H1 (cell line): ENCODE results near the gene FTL. TPM values are rescaled to one million over a fixed set of nuclear protein-coding genes. Genes with fewer than 3 reads are reported as not detected.

Experiments
- BCL11A ChIP-seq, 2 experiments: IDR thresholded peaks; one replicate each; pipeline ENCODE4 v1.6.1; 2011; ENCODE audit warnings: low read depth in 2 of 2, low read length in 2 of 2, mild to moderate bottlenecking in 2 of 2
- KDM4A ChIP-seq: IDR thresholded peaks from one replicate; pipeline ENCODE4 v1.7.1; 2012; ENCODE audit warnings: low read depth, mild to moderate bottlenecking, moderate library complexity, low read length, inconsistent platforms; ENCODE audit not compliant: severe bottlenecking
- RAD21 ChIP-seq, 2 experiments: IDR thresholded peaks in 1 of 2; conservative IDR thresholded peaks in 1 of 2; 2 replicates each; pipeline ENCODE4 v1.6.1; 2011; ENCODE audit warnings: low read depth in 2 of 2, low read length in 2 of 2, improper control_type of control experiment in 1 of 2, inconsistent platforms in 1 of 2, mild to moderate bottlenecking in 1 of 2, moderate library complexity in 1 of 2
- polyA plus RNA-seq, 7 experiments: library from polyadenylated mRNA; depleted of rRNA in 3 of 7; stranded (reverse) in 5 of 7; unstranded in 2 of 7; fragments of >200 nt in 5 of 7; fragments of 200-250 nt in 2 of 7; gene quantifications; 1 replicate in 5 of 7; 2 replicates in 1 of 7; 4 replicates in 1 of 7; pipeline versions ENCODE4 v1.2.1 to v1.2.3, GENCODE V29; 2011 to 2013; ENCODE audit warnings: missing spikeins in 2 of 7, mixed read lengths in 2 of 7
- total RNA-seq: library from RNA; stranded (reverse); fragmentation: NEBNext Ultra II Directional; extraction: Animal tissue kit (Norgen Biotek cat#: 25700); gene quantifications from 2 replicates; pipeline ENCODE4 v1.2.1, GENCODE V29; 2021

The FTL gene
- total and polyA plus RNA-seq, 2 of the 8 experiments (the other 6 are each of a cell fraction or from before 2014, with no cell fraction given) = 1,751 to 2,427 TPM

GRCh38 chr19:48999481-49000325 lies 34.6 kb downstream of the FTL start (continued):
- TF ChIP-seq BCL11A (IDR thresholded peaks at IDR 0.05; ENCODE audit: low read depth in 2 of 2, low read length in 2 of 2) (no peak), RAD21 (IDR thresholded peaks at IDR 0.05 in 1 of 2, conservative IDR thresholded peaks at IDR 0.05 in 1 of 2; ENCODE audit: low read depth in 2 of 2, low read length in 2 of 2) (peak; percentile 69 to 72), KDM4A (no peak)
